Fibroblast of lung (primary cell): ENCODE measurements around the gene GALNT1. TPM values are rescaled to one million over a fixed set of nuclear protein-coding genes. Genes with fewer than 3 reads are reported as not detected.

Source experiments
- DNase-seq, 2 donors: peaks; one replicate each; pipeline versions ENCODE4 v3.0.0 to v3.0.0-alpha.2; 2010; ENCODE audit warnings: low read depth in 2 of 2
- H2AFZ ChIP-seq: 2 replicates; pipeline ENCODE4 v1.5.1; 2012; ENCODE audit warnings: low read length, control low read depth, inconsistent platforms
- H3K27ac ChIP-seq: 2 replicates; pipeline ENCODE4 v1.5.1; 2011; ENCODE audit warnings: low read length, control low read depth; ENCODE audit not compliant: insufficient read depth
- H3K27me3 ChIP-seq: 2 replicates; pipeline ENCODE4 v1.5.1; 2011; ENCODE audit warnings: mild to moderate bottlenecking, low read length; ENCODE audit not compliant: control insufficient read depth, insufficient read depth
- H3K36me3 ChIP-seq: 2 replicates; pipeline ENCODE4 v1.5.1; 2011; ENCODE audit warnings: low read length; ENCODE audit not compliant: control insufficient read depth, insufficient read depth
- H3K4me1 ChIP-seq: 2 replicates; pipeline ENCODE4 v1.5.1; 2011; ENCODE audit warnings: low read length; ENCODE audit not compliant: control insufficient read depth, insufficient read depth; ENCODE audit errors: extremely low read depth
- H3K4me2 ChIP-seq: 2 replicates; pipeline ENCODE4 v1.5.1; 2011; ENCODE audit warnings: low read length, control low read depth; ENCODE audit not compliant: insufficient read depth; ENCODE audit errors: extremely low read depth
- H3K4me3 ChIP-seq, 4 experiments: fragments of 200-600 bp in 1 of 4; sonication (generic) in 1 of 4; replicated peaks in 1 of 4; 2 replicates each; pipeline ENCODE4 v1.5.1; 2011 to 2016; ENCODE audit warnings: low read length in 4 of 4, low read depth in 3 of 4, mild to moderate bottlenecking in 3 of 4, control low read depth in 2 of 4, inconsistent platforms in 1 of 4, mixed read lengths in 1 of 4; ENCODE audit not compliant: insufficient read depth in 1 of 4; ENCODE audit errors: control extremely low read depth in 1 of 4
- H3K79me2 ChIP-seq: 2 replicates; pipeline ENCODE4 v1.5.1; 2012; ENCODE audit warnings: mild to moderate bottlenecking, low read length, inconsistent platforms; ENCODE audit not compliant: control insufficient read depth, insufficient read depth
- H3K9ac ChIP-seq: 2 replicates; pipeline ENCODE4 v1.5.1; 2011; ENCODE audit warnings: mild to moderate bottlenecking, low read length, control low read depth; ENCODE audit not compliant: insufficient read depth
- H3K9me3 ChIP-seq: 2 replicates; pipeline ENCODE4 v1.5.1; 2012; ENCODE audit warnings: low read depth, low read length; ENCODE audit not compliant: control insufficient read depth, insufficient read depth
- H4K20me1 ChIP-seq: 2 replicates; pipeline ENCODE4 v1.5.1; 2011; ENCODE audit warnings: low read length; ENCODE audit not compliant: control insufficient read depth, insufficient read depth; ENCODE audit errors: extremely low read depth
- CTCF ChIP-seq, 2 donors: IDR thresholded peaks in 1 of 2; conservative IDR thresholded peaks in 1 of 2; 1 replicate in 1 of 2; 2 replicates in 1 of 2; pipeline ENCODE4 v1.5.1; 2011 to 2012; ENCODE audit warnings: low read length in 2 of 2, control low read depth in 1 of 2, inconsistent platforms in 1 of 2, low read depth in 1 of 2, mild to moderate bottlenecking in 1 of 2
- EZH2 ChIP-seq: IDR thresholded peaks from 2 replicates; pipeline ENCODE4 v1.5.1; 2012; ENCODE audit warnings: low read length, control low read depth, mild to moderate bottlenecking; ENCODE audit errors: missing control alignments
- polyA plus RNA-seq, 2 donors: library from polyadenylated mRNA; depleted of rRNA in 1 of 2; stranded (reverse) in 1 of 2; unstranded in 1 of 2; fragments of >200 nt; gene quantifications; 2 replicates each; pipeline ENCODE4 v1.2.1, GENCODE V29; 2011 to 2012; ENCODE audit warnings: missing spikeins in 1 of 2
- total RNA-seq: library from RNA; depleted of rRNA; stranded (reverse); fragments of >200 nt; gene quantifications from 2 replicates; pipeline ENCODE4 v1.2.1, GENCODE V29; 2014

The GALNT1 gene
- total and polyA plus RNA-seq, 2 donors (not counting 1 experiment from before 2014, with no cell fraction given): 31.7 to 53.3 TPM

GRCh38 chr18:35692866-35693265, 111.3 kb downstream of the GALNT1 start:
- H3K79me2 ChIP-seq: no peaks in the 10 kb centered on the region
- no peaks in the 10 kb centered on the region for H3K36me3 ChIP-seq
- no peaks in the 10 kb centered on the region for H3K4me1 ChIP-seq
- no peak for DNase-seq
- TF ChIP-seq EZH2 (no peak), CTCF (conservative IDR thresholded peaks at IDR 0.05 in 1 of 2, IDR thresholded peaks at IDR 0.05 in 1 of 2; ENCODE audit: low read depth in 1 of 2, low read length in 2 of 2) (no peak)
- no peaks in the 10 kb centered on the region for H3K27me3 ChIP-seq
- H4K20me1 ChIP-seq: no peaks in the 10 kb centered on the region
- H3K4me3 ChIP-seq: no peak overlapping the region
- no peak overlapping the region for H3K27ac ChIP-seq
- no peaks in the 10 kb centered on the region for H3K9me3 ChIP-seq
- H2AFZ ChIP-seq: no peak overlapping the region
- H3K9ac ChIP-seq: no peak overlapping the region
- no peak overlapping the region for H3K4me2 ChIP-seq

- H3K9me3 ChIP-seq: no peaks in the 10 kb centered on the region
- no peak overlapping the region for H3K9ac ChIP-seq
- no peak for DNase-seq
- no peak overlapping the region for H2AFZ ChIP-seq
- H3K4me3 ChIP-seq: no peak overlapping the region
- H3K27ac ChIP-seq: no peak overlapping the region
- H3K4me1 ChIP-seq: no peaks in the 10 kb centered on the region
- H4K20me1 ChIP-seq: no peaks in the 10 kb centered on the region
- no peaks in the 10 kb centered on the region for H3K79me2 ChIP-seq
- H3K36me3 ChIP-seq: no peaks in the 10 kb centered on the region
- no peak overlapping the region for H3K4me2 ChIP-seq
- TF ChIP-seq CTCF (conservative IDR thresholded peaks at IDR 0.05 in 1 of 2, IDR thresholded peaks at IDR 0.05 in 1 of 2; ENCODE audit: low read depth in 1 of 2, low read length in 2 of 2) (no peak), EZH2 (no peak)
- no peaks in the 10 kb centered on the region for H3K27me3 ChIP-seq
Observed at GRCh38 chr18:35693829-35694228, 112.3 kb downstream of the GALNT1 start.

- H3K36me3 ChIP-seq: no peaks in the 10 kb centered on the region
- no peak overlapping the region for H3K27ac ChIP-seq
- H3K9ac ChIP-seq: no peak overlapping the region
- H3K27me3 ChIP-seq: no peaks in the 10 kb centered on the region
- TF ChIP-seq EZH2 (no peak), CTCF (conservative IDR thresholded peaks at IDR 0.05 in 1 of 2, IDR thresholded peaks at IDR 0.05 in 1 of 2; ENCODE audit: low read depth in 1 of 2, low read length in 2 of 2) (no peak)
- H2AFZ ChIP-seq: no peak overlapping the region
- no peaks in the 10 kb centered on the region for H3K9me3 ChIP-seq
- H4K20me1 ChIP-seq: no peaks in the 10 kb centered on the region
- no peak overlapping the region for H3K4me2 ChIP-seq
- H3K4me1 ChIP-seq: no peaks in the 10 kb centered on the region
- DNase-seq: no peak
- no peaks in the 10 kb centered on the region for H3K79me2 ChIP-seq
- H3K4me3 ChIP-seq: no peak overlapping the region
Observed at GRCh38 chr18:35694808-35695207, 113.3 kb downstream of the GALNT1 start.
